ENCODE results near the gene C3orf20.

DNA sequence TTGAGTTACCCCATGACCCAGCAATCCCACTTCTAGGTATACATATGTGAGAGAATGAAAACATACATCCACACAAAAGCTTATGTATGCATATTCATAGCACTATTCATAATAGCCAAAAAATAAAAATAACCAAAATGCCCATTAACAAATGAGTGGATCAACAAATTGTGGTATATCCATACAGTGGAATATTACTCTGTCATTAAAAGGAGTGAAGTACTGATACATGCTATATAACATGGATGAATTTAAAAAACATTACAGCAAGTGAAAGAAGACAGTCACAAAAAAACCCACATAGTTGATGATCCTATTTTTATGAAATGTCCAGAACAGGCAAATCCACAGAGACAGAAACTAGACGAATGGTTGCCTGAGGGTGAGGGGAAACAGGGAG lies 5.2 kb downstream of the C3orf20 start:
- TF ChIP-seq, protein P1, sequence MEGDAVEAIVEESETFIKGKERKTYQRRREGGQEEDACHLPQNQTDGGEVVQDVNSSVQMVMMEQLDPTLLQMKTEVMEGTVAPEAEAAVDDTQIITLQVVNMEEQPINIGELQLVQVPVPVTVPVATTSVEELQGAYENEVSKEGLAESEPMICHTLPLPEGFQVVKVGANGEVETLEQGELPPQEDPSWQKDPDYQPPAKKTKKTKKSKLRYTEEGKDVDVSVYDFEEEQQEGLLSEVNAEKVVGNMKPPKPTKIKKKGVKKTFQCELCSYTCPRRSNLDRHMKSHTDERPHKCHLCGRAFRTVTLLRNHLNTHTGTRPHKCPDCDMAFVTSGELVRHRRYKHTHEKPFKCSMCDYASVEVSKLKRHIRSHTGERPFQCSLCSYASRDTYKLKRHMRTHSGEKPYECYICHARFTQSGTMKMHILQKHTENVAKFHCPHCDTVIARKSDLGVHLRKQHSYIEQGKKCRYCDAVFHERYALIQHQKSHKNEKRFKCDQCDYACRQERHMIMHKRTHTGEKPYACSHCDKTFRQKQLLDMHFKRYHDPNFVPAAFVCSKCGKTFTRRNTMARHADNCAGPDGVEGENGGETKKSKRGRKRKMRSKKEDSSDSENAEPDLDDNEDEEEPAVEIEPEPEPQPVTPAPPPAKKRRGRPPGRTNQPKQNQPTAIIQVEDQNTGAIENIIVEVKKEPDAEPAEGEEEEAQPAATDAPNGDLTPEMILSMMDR (IDR thresholded peaks at IDR 0.05), result no peak
- TF ChIP-seq POLR2A (IDR thresholded peaks at IDR 0.05), result no peak

Data from heart left ventricle (tissue), 13 donors.